Activated T-cell treated with anti-CD3 and anti-CD28 coated beads, Interleukin-2, amount 50 U/mL, for 24 hours (primary cell): ENCODE measurements around the gene SPOCK1.

Experiments used
- DNase-seq: peaks from one replicate; pipeline ENCODE4 v3.0.0-alpha.2; 2020
- H3K27ac Mint-ChIP-seq: 2 replicates; pipeline ENCODE4 v1.8.0; 2020; ENCODE audit warnings: mild to moderate bottlenecking, mixed read lengths
- H3K27me3 Mint-ChIP-seq: 2 replicates; pipeline ENCODE4 v1.8.0; 2020; ENCODE audit warnings: mixed read lengths
- H3K36me3 Mint-ChIP-seq: 2 replicates; pipeline ENCODE4 v1.8.0; 2020; ENCODE audit warnings: low read depth, mixed read lengths
- H3K4me1 Mint-ChIP-seq: 2 replicates; pipeline ENCODE4 v1.8.0; 2020; ENCODE audit warnings: low read depth, mixed read lengths
- H3K4me3 Mint-ChIP-seq: 2 replicates; pipeline ENCODE4 v1.8.0; 2020; ENCODE audit warnings: mild to moderate bottlenecking, moderate library complexity, mixed read lengths
- H3K9me3 Mint-ChIP-seq: 2 replicates; pipeline ENCODE4 v1.8.0; 2020; ENCODE audit warnings: mixed read lengths

SPOCK1 gene

DNA sequence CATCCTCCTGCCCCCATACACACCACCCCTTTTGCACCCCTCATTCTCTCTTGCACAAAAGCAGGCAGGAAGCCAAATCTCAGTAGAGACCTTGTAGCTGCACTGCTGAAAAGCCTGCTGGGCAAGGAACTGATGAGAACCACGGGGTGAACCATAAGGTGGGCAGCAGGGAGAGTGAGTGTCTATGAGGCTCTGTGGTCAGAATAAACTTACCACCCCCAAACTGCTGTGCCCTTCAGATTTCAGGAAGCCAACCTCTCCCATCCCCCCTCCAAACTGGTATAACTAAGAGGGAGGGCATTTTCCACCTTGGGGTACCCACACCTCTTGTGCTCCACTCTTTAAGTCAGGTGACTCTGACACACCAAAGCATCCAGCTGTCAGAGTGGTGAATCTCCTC is 471.4 kb downstream of the SPOCK1 start:
- H3K9me3 Mint-ChIP-seq = no peaks in the 10 kb centered on the region
- no peak overlapping the region for H3K27ac Mint-ChIP-seq
- H3K4me3 Mint-ChIP-seq = no peak overlapping the region
- H3K27me3 Mint-ChIP-seq = no peaks in the 10 kb centered on the region
- DNase-seq = no peak
- H3K4me1 Mint-ChIP-seq = no peaks in the 10 kb centered on the region
- no peaks in the 10 kb centered on the region for H3K36me3 Mint-ChIP-seq

- Mint-ChIP-seq H3K36me3 (no peaks in the 10 kb centered on the region), H3K9me3 (no peaks in the 10 kb centered on the region), H3K4me1 (no peaks in the 10 kb centered on the region), H3K4me3 (no peak overlapping the region), H3K27ac (no peak overlapping the region), H3K27me3 (no peaks in the 10 kb centered on the region)
- DNase-seq = no peak
Observed at GRCh38 chr5:137026296-137026695, 472.8 kb downstream of the SPOCK1 start.

DNA sequence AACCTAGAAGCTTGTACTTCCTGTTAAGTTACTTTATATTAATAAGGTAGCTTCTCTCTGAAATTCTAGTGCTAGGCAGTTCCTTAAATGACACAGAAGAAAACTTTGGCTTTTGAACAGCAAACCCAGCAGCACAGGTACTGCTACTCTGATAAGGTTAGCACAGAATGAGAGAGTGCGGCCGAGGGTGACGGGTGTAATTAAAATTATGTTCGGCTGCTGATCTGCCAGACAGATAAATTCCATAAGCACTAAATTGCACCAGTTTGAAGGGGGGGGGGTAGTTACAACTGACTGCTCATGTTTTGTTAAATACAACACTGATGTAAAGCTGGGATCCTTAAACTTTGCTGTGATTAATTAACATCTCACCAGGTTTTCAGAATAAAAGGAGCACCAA is 475.1 kb downstream of the SPOCK1 start:
- no peaks in the 10 kb centered on the region for H3K4me1 Mint-ChIP-seq
- H3K4me3 Mint-ChIP-seq = no peak overlapping the region
- no peak overlapping the region for H3K27ac Mint-ChIP-seq
- DNase-seq = no peak
- no peaks in the 10 kb centered on the region for H3K36me3 Mint-ChIP-seq
- H3K27me3 Mint-ChIP-seq = no peaks in the 10 kb centered on the region
- no peaks in the 10 kb centered on the region for H3K9me3 Mint-ChIP-seq

- Mint-ChIP-seq H3K4me1 (no peaks in the 10 kb centered on the region), H3K27me3 (no peaks in the 10 kb centered on the region), H3K4me3 (no peak overlapping the region), H3K27ac (no peak overlapping the region), H3K36me3 (no peaks in the 10 kb centered on the region), H3K9me3 (no peaks in the 10 kb centered on the region)
- DNase-seq = no peak
Observed at GRCh38 chr5:137023371-137023770, 475.8 kb downstream of the SPOCK1 start.

DNA sequence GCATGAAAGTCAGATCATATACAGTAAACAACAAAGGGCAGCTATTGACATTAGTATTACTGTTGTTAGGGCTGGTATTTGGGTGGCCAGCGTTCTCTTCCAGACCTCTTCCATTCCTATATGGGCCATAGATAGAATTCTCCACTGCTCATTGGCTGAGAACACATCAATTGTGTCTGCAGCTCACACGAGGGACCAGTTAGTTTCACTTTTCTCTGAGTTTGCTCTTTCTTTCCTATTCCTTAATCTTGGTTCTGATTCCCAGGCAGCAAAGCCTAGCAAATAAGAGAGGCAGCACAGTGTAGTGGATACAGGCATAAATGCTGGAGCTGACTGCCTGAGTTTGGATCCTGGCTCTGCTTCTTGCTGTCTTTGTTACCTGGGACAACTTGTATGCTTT is 476.4 kb downstream of the SPOCK1 start:
- no peak for DNase-seq
- Mint-ChIP-seq H3K4me1 (no peaks in the 10 kb centered on the region), H3K27ac (no peak overlapping the region), H3K36me3 (no peaks in the 10 kb centered on the region), H3K4me3 (no peak overlapping the region), H3K27me3 (no peaks in the 10 kb centered on the region), H3K9me3 (no peaks in the 10 kb centered on the region)

- Mint-ChIP-seq H3K4me3 (no peak overlapping the region), H3K9me3 (no peaks in the 10 kb centered on the region), H3K4me1 (no peaks in the 10 kb centered on the region), H3K36me3 (no peaks in the 10 kb centered on the region), H3K27me3 (no peaks in the 10 kb centered on the region), H3K27ac (no peak overlapping the region)
- no peak for DNase-seq
Observed at GRCh38 chr5:137022043-137022442, 477.1 kb downstream of the SPOCK1 start.

DNA sequence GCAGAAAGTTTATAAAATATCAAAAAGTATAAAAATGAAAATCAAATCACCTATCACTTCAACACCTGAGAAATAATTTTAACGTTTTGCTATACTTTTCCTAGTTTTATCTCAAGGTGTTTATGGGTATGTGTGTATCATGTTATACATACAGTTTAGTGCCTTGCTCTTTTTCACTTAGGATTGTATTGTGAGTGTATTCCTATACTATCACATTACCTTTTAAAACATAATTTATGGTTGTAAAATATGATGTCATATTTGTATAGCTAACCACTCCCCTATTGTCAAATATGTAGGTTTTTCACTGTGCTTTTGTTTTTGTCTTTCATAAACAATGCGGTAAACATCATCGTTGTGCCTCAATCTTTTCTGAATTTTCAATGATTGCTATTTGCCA is 479.9 kb downstream of the SPOCK1 start:
- Mint-ChIP-seq H3K27ac (no peak overlapping the region), H3K9me3 (no peaks in the 10 kb centered on the region), H3K36me3 (no peaks in the 10 kb centered on the region), H3K27me3 (no peaks in the 10 kb centered on the region), H3K4me1 (no peaks in the 10 kb centered on the region), H3K4me3 (no peak overlapping the region)
- DNase-seq = no peak

- Mint-ChIP-seq H3K4me3 (no peak overlapping the region), H3K36me3 (no peaks in the 10 kb centered on the region), H3K27me3 (no peaks in the 10 kb centered on the region), H3K9me3 (no peaks in the 10 kb centered on the region), H3K27ac (no peak overlapping the region), H3K4me1 (no peaks in the 10 kb centered on the region)
- DNase-seq = no peak
Observed at GRCh38 chr5:137016783-137017324, 482.3 kb downstream of the SPOCK1 start.

DNA sequence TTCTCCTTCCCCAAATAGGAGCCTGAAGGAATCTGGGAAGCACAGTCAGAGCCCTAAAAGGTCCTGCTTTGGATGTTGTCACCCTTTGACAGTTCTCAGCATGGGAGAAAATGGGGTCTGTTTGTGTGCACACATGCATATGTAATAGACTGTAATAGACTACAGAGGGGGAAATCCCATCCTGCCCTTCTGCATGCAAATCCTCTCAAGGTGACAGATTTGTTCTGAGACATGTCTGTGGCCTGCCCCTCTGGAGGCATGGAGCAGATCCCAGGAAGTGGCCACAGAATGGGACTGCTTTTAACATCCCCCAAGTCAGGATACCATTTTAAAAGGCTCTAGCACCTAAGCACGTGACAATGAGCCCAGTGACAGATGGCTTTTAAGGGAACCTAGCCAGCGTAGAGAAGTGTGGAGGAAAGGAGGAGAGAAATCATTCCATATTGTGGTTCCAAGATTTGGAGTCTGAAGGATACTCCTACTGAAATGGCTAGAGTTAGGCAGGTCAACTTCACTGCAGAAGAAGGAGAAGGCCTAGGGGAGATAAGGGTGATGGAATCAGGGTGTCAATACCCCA is 483.5 kb downstream of the SPOCK1 start:
- no peaks in the 10 kb centered on the region for H3K36me3 Mint-ChIP-seq
- DNase-seq = no peak
- H3K27ac Mint-ChIP-seq = no peak overlapping the region
- no peaks in the 10 kb centered on the region for H3K4me1 Mint-ChIP-seq
- H3K9me3 Mint-ChIP-seq = no peaks in the 10 kb centered on the region
- no peaks in the 10 kb centered on the region for H3K27me3 Mint-ChIP-seq
- H3K4me3 Mint-ChIP-seq = no peak overlapping the region

DNA sequence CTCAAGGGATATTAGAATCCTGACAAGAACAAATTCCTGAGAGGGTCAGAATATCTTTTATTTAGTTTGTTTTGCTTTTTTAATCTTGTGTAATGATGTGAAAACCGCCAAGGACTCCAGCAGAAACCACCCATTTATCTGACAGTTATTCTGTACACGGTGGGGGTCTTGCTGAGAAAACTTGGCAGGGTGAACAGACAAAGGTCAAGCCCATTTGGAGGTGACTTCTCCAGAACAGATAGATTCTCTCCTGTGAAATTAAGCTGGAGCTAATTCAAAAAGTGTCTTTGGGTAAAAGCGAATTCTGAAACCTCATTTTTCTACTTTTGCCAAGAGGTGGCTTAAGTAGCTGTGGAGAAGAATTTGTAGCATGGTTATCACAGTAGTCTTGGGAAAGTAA is 484.4 kb downstream of the SPOCK1 start:
- Mint-ChIP-seq H3K27ac (no peak overlapping the region), H3K4me1 (no peaks in the 10 kb centered on the region), H3K4me3 (no peak overlapping the region), H3K27me3 (no peaks in the 10 kb centered on the region), H3K36me3 (no peaks in the 10 kb centered on the region), H3K9me3 (no peaks in the 10 kb centered on the region)
- no peak for DNase-seq

DNA sequence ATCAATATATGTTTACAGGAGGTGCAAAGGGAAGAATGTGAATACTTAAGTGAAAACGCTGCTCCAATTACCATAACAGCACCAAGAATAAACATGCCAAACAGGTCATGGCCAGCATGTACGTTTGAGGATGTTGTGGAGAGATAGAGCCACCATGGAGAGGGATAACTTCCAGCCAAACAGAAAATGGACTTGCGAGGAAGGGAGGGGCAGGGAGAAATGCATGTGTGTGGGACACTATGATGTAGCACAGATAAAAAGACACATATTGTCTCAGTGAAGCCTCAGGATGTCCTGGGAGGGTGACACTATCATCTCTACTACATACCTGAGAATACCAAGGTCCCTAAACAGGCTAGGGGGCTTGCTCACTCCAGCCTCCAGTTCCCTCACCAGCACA is 488.9 kb downstream of the SPOCK1 start:
- no peaks in the 10 kb centered on the region for H3K36me3 Mint-ChIP-seq
- H3K9me3 Mint-ChIP-seq = no peaks in the 10 kb centered on the region
- no peak overlapping the region for H3K27ac Mint-ChIP-seq
- no peaks in the 10 kb centered on the region for H3K4me1 Mint-ChIP-seq
- no peaks in the 10 kb centered on the region for H3K27me3 Mint-ChIP-seq
- no peak overlapping the region for H3K4me3 Mint-ChIP-seq
- no peak for DNase-seq

GRCh38 chr5:137004279-137004678 is 494.8 kb downstream of the SPOCK1 start:
- Mint-ChIP-seq H3K4me3 (no peak overlapping the region), H3K27me3 (no peaks in the 10 kb centered on the region), H3K9me3 (no peaks in the 10 kb centered on the region), H3K36me3 (no peaks in the 10 kb centered on the region), H3K4me1 (no peaks in the 10 kb centered on the region), H3K27ac (no peak overlapping the region)
- no peak for DNase-seq

DNA sequence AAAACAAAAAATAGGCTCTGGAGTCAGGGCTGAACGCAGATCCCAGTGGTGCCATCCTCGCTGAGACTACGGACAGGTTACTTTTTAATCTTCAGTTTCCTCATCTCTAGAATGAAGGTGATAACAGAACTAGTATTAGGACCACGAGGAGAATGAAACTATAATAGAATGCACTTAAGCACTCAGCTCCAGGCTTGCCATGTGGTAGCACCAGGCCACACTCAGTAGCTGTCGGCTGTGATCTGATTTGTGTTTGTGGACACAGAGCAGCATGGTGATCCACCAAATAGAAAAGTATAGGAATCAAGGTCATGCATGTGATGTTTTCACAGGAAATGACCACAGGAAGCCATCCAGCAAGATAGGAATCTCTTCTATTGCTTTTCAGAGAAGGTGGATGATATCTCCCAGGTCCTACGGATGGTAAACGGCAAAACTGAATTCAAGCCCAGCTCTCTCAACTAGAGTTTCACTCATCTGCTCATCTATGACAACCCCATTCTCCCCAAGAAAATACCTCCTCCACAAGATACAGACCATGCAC is 498.0 kb downstream of the SPOCK1 start:
- no peaks in the 10 kb centered on the region for H3K36me3 Mint-ChIP-seq
- DNase-seq = no peak
- no peaks in the 10 kb centered on the region for H3K27me3 Mint-ChIP-seq
- no peak overlapping the region for H3K27ac Mint-ChIP-seq
- no peaks in the 10 kb centered on the region for H3K4me1 Mint-ChIP-seq
- H3K9me3 Mint-ChIP-seq = no peaks in the 10 kb centered on the region
- no peak overlapping the region for H3K4me3 Mint-ChIP-seq

- no peak overlapping the region for H3K4me3 Mint-ChIP-seq
Observed at GRCh38 chr5:136999787-137000186, 499.3 kb downstream of the SPOCK1 start.

DNA sequence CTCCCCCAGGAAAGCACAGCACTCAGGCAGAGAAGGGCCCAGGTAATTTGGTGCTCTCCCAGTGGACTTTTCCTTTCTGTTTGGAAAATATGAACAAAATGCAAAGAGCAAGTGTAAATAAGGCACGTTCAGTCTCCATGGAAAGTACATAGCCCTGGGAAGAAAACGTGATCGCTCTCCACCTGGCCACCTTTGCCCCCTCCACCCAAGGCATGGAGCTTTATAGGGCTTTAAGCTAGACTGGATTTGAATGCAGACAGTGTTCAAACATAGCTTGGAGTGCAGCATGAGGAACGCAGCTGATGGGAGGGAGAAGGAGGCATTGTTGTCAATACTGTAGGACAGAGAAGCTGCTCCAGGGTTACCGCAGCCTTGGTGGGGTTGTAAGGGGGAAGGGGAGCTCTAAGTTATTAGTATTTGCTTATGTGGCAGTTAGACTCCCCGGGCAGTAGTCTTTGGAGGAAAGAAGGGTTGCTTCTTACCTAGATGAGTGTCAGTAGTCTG is 500.2 kb downstream of the SPOCK1 start:
- H3K4me1 Mint-ChIP-seq = no peaks in the 10 kb centered on the region
- no peak overlapping the region for H3K27ac Mint-ChIP-seq
- no peak for DNase-seq
- no peaks in the 10 kb centered on the region for H3K36me3 Mint-ChIP-seq
- H3K9me3 Mint-ChIP-seq = no peaks in the 10 kb centered on the region
- no peaks in the 10 kb centered on the region for H3K27me3 Mint-ChIP-seq
- no peak overlapping the region for H3K4me3 Mint-ChIP-seq

More at GRCh38 chr5:136999787-137000186, 499.3 kb downstream of the SPOCK1 start:
- H3K36me3 Mint-ChIP-seq = no peaks in the 10 kb centered on the region
- no peak for DNase-seq
- H3K27me3 Mint-ChIP-seq = no peaks in the 10 kb centered on the region
- H3K4me1 Mint-ChIP-seq = no peaks in the 10 kb centered on the region
- H3K9me3 Mint-ChIP-seq = no peaks in the 10 kb centered on the region
- H3K27ac Mint-ChIP-seq = no peak overlapping the region
